Measurements from ENCODE around the gene MAD2L2. TPM values are rescaled to one million over a fixed set of nuclear protein-coding genes. Genes with fewer than 3 reads are reported as not detected.
A peak's percentile ranks its signal among the peaks of the same experiment; 100 is the strongest.

The MAD2L2 gene
- total RNA-seq, 1 experiment from 2014 or later: 84.8 TPM

DNA sequence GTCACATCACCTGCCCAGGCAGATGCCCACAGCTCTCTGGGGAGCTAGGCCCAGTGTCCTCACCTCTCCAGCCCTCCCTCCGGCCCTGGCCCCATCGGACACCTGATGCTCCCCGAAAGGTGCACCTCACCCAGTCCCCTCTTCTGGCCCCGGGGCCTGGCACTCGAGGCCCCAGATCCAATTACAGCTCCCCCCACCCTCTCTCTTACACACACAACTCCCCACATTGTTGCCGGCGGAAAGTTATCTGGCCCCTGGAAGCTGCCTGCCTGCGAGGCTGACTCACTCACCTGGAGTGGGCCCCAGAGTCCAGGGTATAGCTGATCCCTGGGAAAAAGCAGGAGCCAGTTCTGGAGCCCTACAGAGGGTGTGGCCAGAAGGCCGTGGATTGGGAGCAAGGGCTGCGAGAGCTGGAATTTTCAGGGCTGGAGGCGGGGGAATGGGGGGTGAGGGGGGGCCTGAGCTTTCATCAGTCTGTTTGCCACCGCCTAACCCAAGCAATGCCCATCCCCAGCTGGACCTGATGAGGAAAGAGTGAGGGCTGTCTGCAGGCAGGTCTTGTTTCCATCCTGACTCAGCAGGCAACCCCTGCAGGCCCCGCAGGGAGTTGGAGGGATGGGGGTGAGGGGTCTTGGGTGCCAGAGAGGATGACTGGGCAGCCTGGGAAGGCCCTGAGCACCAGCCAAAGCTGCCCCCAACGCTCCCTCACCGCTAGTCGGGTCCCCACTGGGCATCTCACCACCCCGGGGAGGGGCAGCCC lies 27.7 kb downstream of the MAD2L2 start:
- peak overlapping the region; percentile 68 to 81 for H3K4me3 ChIP-seq (ENCODE audit: low read depth in 2 of 2, low read length in 2 of 2)
- ChIA-PET CTCF (interaction anchor here (0.7 to 1.2 kb wide), 3 partner anchors 11 to 320 kb away, joined by 3 to 12 read pairs (median 3); partner anchors contain the start of gene FBXO6), POLR2A (no interaction called here)
- no TSS peak for BruUV-seq (replicated peaks)
- H3K4me1 ChIP-seq (ENCODE audit: control insufficient read depth, insufficient read depth, low read length): peaks cover 29% of the 10 kb centered on the region
- no peaks in the 10 kb centered on the region for H3K9me3 ChIP-seq (ENCODE audit: control insufficient read depth, insufficient read depth, low read depth, low read length)
- intact Hi-C loops (cut with micrococcal nuclease; ENCODE audit: unreplicated experiment): loop anchor here (5.0 kb wide), 1 partner anchor 64 kb away; no protein-coding TSS in a partner anchor
- no peaks in the 10 kb centered on the region for H3K27me3 ChIP-seq (ENCODE audit: control insufficient read depth, insufficient read depth, low read length)
- peak overlapping the region; percentile 79 for H3K27ac ChIP-seq (ENCODE audit: low read length)
- in situ Hi-C loops (cut with HindIII; ENCODE audit: low pct_unique_long_range_greater_than_20kb, low sequenced_read_pairs): no loop called here
- no peak for DNase-seq (ENCODE audit: low read depth, low spot score)
- TF ChIP-seq, protein P1, sequence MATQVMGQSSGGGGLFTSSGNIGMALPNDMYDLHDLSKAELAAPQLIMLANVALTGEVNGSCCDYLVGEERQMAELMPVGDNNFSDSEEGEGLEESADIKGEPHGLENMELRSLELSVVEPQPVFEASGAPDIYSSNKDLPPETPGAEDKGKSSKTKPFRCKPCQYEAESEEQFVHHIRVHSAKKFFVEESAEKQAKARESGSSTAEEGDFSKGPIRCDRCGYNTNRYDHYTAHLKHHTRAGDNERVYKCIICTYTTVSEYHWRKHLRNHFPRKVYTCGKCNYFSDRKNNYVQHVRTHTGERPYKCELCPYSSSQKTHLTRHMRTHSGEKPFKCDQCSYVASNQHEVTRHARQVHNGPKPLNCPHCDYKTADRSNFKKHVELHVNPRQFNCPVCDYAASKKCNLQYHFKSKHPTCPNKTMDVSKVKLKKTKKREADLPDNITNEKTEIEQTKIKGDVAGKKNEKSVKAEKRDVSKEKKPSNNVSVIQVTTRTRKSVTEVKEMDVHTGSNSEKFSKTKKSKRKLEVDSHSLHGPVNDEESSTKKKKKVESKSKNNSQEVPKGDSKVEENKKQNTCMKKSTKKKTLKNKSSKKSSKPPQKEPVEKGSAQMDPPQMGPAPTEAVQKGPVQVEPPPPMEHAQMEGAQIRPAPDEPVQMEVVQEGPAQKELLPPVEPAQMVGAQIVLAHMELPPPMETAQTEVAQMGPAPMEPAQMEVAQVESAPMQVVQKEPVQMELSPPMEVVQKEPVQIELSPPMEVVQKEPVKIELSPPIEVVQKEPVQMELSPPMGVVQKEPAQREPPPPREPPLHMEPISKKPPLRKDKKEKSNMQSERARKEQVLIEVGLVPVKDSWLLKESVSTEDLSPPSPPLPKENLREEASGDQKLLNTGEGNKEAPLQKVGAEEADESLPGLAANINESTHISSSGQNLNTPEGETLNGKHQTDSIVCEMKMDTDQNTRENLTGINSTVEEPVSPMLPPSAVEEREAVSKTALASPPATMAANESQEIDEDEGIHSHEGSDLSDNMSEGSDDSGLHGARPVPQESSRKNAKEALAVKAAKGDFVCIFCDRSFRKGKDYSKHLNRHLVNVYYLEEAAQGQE (IDR thresholded peaks at IDR 0.05; ENCODE audit: insufficient read depth in 1 of 2, low read depth in 2 of 2, low read length in 1 of 2): no peak
- TF ChIP-seq POLR2AphosphoS5 (IDR thresholded peaks at IDR 0.05; ENCODE audit: low read depth, low read length): no peak
- TF ChIP-seq, protein P2, sequence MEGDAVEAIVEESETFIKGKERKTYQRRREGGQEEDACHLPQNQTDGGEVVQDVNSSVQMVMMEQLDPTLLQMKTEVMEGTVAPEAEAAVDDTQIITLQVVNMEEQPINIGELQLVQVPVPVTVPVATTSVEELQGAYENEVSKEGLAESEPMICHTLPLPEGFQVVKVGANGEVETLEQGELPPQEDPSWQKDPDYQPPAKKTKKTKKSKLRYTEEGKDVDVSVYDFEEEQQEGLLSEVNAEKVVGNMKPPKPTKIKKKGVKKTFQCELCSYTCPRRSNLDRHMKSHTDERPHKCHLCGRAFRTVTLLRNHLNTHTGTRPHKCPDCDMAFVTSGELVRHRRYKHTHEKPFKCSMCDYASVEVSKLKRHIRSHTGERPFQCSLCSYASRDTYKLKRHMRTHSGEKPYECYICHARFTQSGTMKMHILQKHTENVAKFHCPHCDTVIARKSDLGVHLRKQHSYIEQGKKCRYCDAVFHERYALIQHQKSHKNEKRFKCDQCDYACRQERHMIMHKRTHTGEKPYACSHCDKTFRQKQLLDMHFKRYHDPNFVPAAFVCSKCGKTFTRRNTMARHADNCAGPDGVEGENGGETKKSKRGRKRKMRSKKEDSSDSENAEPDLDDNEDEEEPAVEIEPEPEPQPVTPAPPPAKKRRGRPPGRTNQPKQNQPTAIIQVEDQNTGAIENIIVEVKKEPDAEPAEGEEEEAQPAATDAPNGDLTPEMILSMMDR (IDR thresholded peaks at IDR 0.05): no peak
- ATAC-seq: peak; percentile 32
- no peaks in the 10 kb centered on the region; the same call in 1 of the 2 replicates for H3K36me3 ChIP-seq (ENCODE audit: control insufficient read depth, insufficient read depth, low read length)

DNA sequence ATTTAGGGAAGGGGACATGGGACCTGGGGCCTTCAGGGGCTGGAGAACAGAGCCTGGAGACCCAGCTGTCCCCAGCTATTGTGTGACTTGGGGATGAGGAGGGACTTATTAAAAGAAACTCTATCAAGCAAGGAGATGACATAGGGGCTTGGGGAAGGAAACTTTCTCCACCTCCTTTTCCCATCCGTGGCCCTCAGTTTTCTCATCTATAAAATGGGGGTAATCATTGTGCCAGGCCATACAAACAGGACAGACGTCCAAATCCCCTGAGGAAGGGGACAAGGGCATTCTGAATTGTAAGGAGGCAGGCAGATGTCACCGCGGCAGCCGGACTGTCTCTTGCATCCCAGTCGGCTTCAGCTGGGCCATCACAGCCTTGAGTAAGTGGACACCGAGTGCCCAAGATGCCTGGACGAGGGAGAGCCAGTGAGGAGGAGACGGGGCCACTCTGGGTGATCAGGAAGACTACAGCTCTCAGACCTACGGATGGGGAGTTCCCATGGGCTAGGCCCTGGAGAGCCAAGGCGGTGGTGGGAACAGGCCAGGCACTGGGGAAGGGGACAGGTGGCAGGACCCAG lies 28.7 kb downstream of the MAD2L2 start:
- no peaks in the 10 kb centered on the region for H3K27me3 ChIP-seq (ENCODE audit: control insufficient read depth, insufficient read depth, low read length)
- no peak for ATAC-seq
- no peaks in the 10 kb centered on the region for H3K9me3 ChIP-seq (ENCODE audit: control insufficient read depth, insufficient read depth, low read depth, low read length)
- ChIA-PET CTCF (interaction anchor here (0.7 to 1.2 kb wide), 2 partner anchors 12 to 319 kb away, joined by 3 read pairs; partner anchors contain the start of gene FBXO6), POLR2A (no interaction called here)
- intact Hi-C loops (cut with micrococcal nuclease; ENCODE audit: unreplicated experiment): loop anchor here (5.0 kb wide), 1 partner anchor 65 kb away; no protein-coding TSS in a partner anchor
- no peaks in the 10 kb centered on the region; the same call in 1 of the 2 replicates for H3K36me3 ChIP-seq (ENCODE audit: control insufficient read depth, insufficient read depth, low read length)
- TF ChIP-seq, protein P1 (IDR thresholded peaks at IDR 0.05; ENCODE audit: insufficient read depth in 1 of 2, low read depth in 2 of 2, low read length in 1 of 2): no peak
- TF ChIP-seq TCF7L2 (IDR thresholded peaks at IDR 0.05; ENCODE audit: low read depth, low read length): no peak
- no peak for TF ChIP-seq SIN3A (IDR thresholded peaks at IDR 0.05; ENCODE audit: borderline replicate concordance, insufficient read depth, low read depth, low read length)
- TF ChIP-seq, protein P2 (IDR thresholded peaks at IDR 0.05): no peak
- no peak for TF ChIP-seq POLR2AphosphoS5 (IDR thresholded peaks at IDR 0.05; ENCODE audit: low read depth, low read length)
- in situ Hi-C loops (cut with HindIII; ENCODE audit: low pct_unique_long_range_greater_than_20kb, low sequenced_read_pairs): no loop called here
- H3K4me3 ChIP-seq (ENCODE audit: low read depth in 2 of 2, low read length in 2 of 2): peak overlapping the region in 1 of 2 experiments; percentile 68; a peak in 1 of 4 replicates
- peak overlapping the region; percentile 79 for H3K27ac ChIP-seq (ENCODE audit: low read length)
- no peak for DNase-seq (ENCODE audit: low read depth, low spot score)
- no TSS peak for BruUV-seq (replicated peaks)
- peaks cover 29% of the 10 kb centered on the region for H3K4me1 ChIP-seq (ENCODE audit: control insufficient read depth, insufficient read depth, low read length)

All from Panc1 (cell line).